Testis (tissue), 2 donors: ENCODE measurements around the gene KIF25.
A peak's percentile ranks its signal among the peaks of the same experiment; 100 is the strongest.

Experiments used
- POLR2A ChIP-seq: fragments of 450-650 bp; IDR thresholded peaks from one replicate; pipeline ENCODE4 v1.6.1; 2017; ENCODE audit warnings: antibody characterized with exemption, mild to moderate bottlenecking, moderate library complexity
- TF ChIP-seq, protein P1 (sequence below), 3 experiments: fragments of 450-650 bp in 2 of 3; fragments of 200-600 bp in 1 of 3; sonication (generic) in 1 of 3; IDR thresholded peaks; one replicate each; pipeline ENCODE4 v1.5.1; 2016 to 2019; ENCODE audit warnings: antibody characterized with exemption in 3 of 3, mild to moderate bottlenecking in 2 of 3, moderate library complexity in 1 of 3

GRCh38 chr6:168060521-168060931, 63.1 kb downstream of the KIF25 start:
- TF ChIP-seq, protein P1, sequence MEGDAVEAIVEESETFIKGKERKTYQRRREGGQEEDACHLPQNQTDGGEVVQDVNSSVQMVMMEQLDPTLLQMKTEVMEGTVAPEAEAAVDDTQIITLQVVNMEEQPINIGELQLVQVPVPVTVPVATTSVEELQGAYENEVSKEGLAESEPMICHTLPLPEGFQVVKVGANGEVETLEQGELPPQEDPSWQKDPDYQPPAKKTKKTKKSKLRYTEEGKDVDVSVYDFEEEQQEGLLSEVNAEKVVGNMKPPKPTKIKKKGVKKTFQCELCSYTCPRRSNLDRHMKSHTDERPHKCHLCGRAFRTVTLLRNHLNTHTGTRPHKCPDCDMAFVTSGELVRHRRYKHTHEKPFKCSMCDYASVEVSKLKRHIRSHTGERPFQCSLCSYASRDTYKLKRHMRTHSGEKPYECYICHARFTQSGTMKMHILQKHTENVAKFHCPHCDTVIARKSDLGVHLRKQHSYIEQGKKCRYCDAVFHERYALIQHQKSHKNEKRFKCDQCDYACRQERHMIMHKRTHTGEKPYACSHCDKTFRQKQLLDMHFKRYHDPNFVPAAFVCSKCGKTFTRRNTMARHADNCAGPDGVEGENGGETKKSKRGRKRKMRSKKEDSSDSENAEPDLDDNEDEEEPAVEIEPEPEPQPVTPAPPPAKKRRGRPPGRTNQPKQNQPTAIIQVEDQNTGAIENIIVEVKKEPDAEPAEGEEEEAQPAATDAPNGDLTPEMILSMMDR (IDR thresholded peaks at IDR 0.05), result peak; percentile 68 to 73 (median 69)
- TF ChIP-seq POLR2A, result no peak
